GM21528 (cell line): ENCODE data around the gene ACO1.

Experiments used
- ATAC-seq: cut with Tn5 transposase; IDR thresholded peaks from one replicate; pipeline ENCODE4 v1.9.1; 2021; ENCODE audit warnings: mild to moderate bottlenecking, moderate library complexity; ENCODE audit not compliant: unreplicated experiment, low FRiP score

The ACO1 gene

GRCh38 chr9:32380944-32381343 is 3.5 kb upstream of the ACO1 start:
- no peak for ATAC-seq

DNA sequence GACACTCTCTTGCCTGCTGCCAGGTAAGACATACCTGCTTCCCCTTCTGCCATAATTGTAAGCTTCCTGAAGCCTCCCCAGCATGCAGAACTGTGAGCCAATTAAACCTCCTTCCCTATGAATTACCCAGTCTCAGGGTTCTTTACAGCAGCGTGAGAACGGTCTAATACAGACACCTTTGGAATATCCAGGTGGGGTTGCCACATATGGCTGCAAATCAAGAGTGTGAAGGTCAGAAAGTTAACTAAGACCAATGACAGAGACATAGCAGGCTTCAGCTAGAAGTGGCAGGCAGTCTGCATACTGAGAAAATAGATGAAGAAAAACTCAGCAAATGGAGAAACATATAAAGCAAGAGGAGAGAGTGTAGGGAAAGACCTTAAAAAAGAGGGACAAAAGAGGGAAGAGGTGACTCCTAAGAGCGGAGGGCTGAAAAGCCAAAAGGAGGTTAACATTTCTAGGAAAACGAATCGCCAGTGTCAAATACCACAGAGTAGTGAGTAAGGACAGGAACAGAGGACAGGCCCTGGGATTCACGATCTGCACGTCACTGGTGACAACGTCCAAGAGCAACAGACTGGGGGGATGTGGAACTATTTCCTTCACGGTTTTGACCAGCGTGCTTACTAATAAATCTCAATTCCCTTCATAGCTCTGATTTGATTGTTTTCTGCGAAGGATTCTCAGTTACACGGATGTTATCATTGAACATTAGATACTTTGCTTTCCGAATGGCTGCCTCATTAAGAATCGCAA is 1.7 kb upstream of the ACO1 start:
- no peak for ATAC-seq

DNA sequence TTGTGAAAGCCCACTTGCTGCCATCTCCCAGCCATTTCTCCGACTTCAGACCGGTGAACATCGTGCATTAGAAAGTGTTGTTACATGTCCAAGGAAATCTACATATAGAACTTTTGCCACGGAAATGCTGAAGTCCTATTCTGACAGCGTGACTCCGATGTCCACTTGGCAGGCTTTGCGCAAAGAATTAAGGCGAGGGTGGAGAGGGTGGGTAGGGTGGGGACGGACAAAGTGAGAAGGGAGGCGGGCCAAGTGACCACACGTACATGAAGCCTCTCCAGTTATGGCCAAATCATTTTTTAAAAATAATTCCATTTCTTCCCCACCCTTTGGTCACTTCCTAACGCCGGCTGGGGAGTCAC is 460 bp upstream of the ACO1 start:
- no peak for ATAC-seq

- no peak for ATAC-seq
These were observed 875 bp downstream of the ACO1 start for GRCh38 chr9:32385152-32385884.

GRCh38 chr9:32385885-32386283 is 1.4 kb downstream of the ACO1 start:
- ATAC-seq = no peak

- no peak for ATAC-seq
These were observed 2.8 kb downstream of the ACO1 start for GRCh38 chr9:32387256-32387655.

DNA sequence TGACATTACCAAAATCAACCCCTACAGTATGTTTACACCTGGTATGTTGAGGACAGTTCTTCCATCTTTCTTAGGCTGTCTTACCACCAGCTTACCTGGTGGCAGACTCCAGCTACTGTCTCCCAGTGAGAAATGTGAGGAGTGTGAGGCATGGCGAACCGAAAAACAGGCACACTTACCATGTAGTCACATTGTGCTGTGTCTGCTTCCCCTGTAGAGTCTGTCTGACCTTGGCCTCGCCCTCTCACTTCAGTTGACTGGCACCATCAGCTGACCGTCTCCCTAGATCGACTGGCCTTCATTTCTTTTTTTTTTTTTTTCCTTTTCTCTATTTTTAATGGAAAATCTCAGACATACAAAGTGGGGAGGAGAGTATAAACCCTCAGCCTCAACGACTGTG is 4.9 kb downstream of the ACO1 start:
- ATAC-seq = no peak

GRCh38 chr9:32393911-32394310 is 9.5 kb downstream of the ACO1 start:
- no peak for ATAC-seq

GRCh38 chr9:32394381-32395049 is 10.1 kb downstream of the ACO1 start:
- no peak for ATAC-seq

GRCh38 chr9:32395510-32396216 is 11.2 kb downstream of the ACO1 start:
- no peak for ATAC-seq

- ATAC-seq = no peak
These were observed 13.8 kb downstream of the ACO1 start for GRCh38 chr9:32398207-32398606.

DNA sequence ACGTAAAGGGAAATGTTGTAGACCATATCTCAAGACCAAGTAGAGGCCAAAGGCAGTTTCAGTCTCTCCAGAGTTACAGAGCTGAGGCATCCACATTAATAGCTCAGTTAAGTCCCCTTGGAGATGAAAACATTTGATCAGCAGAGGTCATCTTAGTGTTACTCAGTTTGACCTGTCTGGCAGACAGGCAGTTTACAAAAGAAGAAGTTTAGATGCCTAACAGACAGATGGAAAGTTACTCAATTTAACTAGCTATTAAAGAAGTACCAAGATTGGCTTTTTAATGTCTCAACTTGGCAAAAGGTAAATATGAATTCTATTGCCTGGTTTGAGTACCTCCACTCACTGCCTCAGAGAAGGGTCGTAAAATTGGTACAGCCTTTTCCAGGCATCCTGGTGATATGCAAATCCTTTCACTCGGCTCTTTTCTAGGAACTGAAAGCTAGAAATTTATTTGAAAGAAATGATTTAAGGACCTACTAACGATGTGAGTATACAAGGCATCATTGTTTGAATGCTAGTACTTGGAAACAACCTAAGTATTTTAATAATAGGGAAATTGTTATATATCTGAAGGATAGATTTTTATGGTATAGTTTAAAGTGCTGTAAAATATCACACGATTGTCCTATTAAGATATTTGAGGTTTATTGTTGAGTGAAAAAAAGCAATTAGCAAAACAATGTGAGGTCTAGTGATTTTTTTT is 14.8 kb downstream of the ACO1 start:
- no peak for ATAC-seq

- ATAC-seq = no peak
These were observed 17.0 kb downstream of the ACO1 start for GRCh38 chr9:32401488-32401887.

- ATAC-seq = no peak
These were observed 19.3 kb downstream of the ACO1 start for GRCh38 chr9:32403567-32404260.

- no peak for ATAC-seq
These were observed 20.0 kb downstream of the ACO1 start for GRCh38 chr9:32404402-32404801.

GRCh38 chr9:32404856-32405255 is 20.4 kb downstream of the ACO1 start:
- no peak for ATAC-seq

GRCh38 chr9:32405506-32405905 is 21.1 kb downstream of the ACO1 start:
- no peak for ATAC-seq

DNA sequence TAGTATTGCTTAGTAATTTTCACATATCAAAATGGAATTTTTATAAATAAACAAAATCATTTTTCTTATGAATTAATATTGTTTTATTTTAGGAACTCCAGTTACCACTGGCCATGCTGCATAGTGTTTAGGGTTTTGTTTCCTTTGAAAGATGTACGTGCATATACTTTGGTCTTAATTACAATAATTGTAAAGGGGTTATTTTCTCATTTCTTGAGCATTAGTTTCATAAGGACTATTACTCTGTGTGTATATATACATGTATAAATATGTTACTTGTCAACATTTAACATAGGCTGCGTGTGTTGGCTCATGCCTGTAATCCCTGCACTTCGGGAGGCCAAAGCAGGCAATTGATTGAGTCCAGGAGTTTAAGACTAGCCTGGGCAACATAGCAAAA is 21.6 kb downstream of the ACO1 start:
- ATAC-seq = no peak

DNA sequence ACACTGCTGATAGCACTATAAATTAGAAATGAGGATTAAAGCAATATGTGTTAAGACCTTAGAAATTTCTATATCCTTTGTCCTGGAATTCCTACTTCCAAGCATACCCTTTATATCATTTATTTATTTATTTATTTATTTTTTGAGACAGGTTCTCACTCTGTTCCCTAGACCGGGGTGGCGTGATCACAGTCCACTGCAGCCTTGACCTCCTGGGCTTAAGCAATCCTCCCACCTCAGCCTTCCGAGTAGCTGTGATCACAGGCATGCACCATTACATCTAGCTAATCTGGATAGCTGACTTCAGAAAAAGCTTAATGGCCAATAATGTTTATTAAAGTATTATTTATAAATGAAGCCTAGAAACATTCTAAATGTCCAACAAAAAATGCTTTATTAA is 27.3 kb downstream of the ACO1 start:
- no peak for ATAC-seq

- no peak for ATAC-seq
These were observed 28.0 kb downstream of the ACO1 start for GRCh38 chr9:32412440-32412839.
